ENCODE results near the gene LRP5.

DNA sequence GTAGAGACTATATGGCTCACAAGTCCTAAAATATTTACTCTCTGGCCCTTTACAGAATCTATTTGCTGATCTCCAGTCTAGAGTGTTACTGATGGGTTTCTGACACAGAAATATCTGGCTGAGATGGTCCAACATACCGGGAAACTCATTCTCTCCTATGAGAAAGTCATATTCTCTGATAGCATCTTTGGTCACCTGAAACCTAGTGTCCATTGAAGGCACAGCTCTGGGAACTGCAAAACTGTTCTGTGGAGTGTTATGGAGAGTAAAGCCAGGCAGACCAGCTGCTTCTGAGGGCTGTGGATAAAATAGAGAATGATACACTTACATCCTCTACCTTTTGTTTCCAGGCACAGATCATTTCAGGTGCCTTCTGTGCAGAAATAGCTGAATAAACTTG lies 38.1 kb upstream of the LRP5 start:
- TF ChIP-seq, protein P1, sequence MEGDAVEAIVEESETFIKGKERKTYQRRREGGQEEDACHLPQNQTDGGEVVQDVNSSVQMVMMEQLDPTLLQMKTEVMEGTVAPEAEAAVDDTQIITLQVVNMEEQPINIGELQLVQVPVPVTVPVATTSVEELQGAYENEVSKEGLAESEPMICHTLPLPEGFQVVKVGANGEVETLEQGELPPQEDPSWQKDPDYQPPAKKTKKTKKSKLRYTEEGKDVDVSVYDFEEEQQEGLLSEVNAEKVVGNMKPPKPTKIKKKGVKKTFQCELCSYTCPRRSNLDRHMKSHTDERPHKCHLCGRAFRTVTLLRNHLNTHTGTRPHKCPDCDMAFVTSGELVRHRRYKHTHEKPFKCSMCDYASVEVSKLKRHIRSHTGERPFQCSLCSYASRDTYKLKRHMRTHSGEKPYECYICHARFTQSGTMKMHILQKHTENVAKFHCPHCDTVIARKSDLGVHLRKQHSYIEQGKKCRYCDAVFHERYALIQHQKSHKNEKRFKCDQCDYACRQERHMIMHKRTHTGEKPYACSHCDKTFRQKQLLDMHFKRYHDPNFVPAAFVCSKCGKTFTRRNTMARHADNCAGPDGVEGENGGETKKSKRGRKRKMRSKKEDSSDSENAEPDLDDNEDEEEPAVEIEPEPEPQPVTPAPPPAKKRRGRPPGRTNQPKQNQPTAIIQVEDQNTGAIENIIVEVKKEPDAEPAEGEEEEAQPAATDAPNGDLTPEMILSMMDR (conservative IDR thresholded peaks at IDR 0.05; ENCODE audit: low read depth, low read length), result no peak
- no peak for TF ChIP-seq EZH2 (IDR thresholded peaks at IDR 0.05; ENCODE audit: borderline replicate concordance, low read depth, low read length, poor library complexity, severe bottlenecking)
